ENCODE measurements around the gene IGFL1.
"Not testable (repeated sequence)": the region's sequence is repeated elsewhere in the genome, so short reads cannot be mapped to it uniquely, and the experiment has no call there.

Gene IGFL1

DNA sequence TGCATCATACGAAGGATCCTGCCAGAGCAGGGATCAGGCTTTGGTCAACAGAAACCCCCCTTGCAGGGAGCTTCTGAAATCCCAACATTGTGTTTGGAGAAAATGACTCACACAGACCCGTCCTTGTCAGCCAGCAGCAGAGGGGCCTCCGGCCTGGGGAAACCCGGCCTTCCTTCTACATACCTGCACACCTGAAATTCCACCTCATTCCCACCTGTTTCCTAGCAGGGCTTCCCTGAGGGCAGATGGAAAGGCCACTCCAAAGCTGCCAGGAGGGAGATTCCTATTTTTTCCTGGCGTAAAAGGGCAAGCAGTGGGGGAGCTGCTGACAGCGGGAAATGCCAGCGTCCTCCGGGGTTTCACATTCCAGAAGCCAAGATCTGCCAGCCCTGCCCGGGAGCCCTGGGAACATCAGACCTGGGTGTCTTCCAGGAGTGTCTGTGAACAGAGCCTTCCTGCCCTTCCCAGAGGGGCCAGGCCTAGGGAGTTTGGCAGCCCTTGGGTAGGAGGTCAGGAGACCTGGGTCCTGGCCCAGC lies 3.0 kb upstream of the IGFL1 start:
- H3K27ac ChIP-seq = no peak overlapping the region
- DNase-seq (ENCODE audit: low spot score) = no peak

DNA sequence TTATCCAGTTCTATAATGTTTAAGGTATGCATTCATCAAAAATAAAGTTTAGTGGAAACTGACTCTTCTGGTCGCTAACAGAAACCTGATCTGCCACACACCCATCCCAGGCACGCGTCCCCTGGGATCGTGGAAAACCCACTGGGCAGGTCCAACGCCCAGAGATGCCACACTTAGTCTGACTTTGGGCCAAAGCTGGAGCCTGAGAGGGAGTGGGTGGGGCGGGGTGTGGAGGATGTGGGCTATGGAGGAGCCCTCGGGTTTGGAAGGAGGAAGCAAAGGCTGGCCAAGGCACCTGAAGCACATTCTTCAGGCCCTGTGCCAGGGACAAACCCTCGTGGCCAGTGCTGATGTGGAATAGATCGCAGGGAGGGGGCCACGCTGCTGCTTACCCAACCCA lies 2.5 kb downstream of the IGFL1 start:
- no peak overlapping the region for H3K27ac ChIP-seq
- TF ChIP-seq, protein P1, sequence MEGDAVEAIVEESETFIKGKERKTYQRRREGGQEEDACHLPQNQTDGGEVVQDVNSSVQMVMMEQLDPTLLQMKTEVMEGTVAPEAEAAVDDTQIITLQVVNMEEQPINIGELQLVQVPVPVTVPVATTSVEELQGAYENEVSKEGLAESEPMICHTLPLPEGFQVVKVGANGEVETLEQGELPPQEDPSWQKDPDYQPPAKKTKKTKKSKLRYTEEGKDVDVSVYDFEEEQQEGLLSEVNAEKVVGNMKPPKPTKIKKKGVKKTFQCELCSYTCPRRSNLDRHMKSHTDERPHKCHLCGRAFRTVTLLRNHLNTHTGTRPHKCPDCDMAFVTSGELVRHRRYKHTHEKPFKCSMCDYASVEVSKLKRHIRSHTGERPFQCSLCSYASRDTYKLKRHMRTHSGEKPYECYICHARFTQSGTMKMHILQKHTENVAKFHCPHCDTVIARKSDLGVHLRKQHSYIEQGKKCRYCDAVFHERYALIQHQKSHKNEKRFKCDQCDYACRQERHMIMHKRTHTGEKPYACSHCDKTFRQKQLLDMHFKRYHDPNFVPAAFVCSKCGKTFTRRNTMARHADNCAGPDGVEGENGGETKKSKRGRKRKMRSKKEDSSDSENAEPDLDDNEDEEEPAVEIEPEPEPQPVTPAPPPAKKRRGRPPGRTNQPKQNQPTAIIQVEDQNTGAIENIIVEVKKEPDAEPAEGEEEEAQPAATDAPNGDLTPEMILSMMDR (IDR thresholded peaks at IDR 0.05) = no peak
- no peak overlapping the region for H3K4me3 ChIP-seq
- no peak for DNase-seq (ENCODE audit: low spot score)

More for the DNA sequence above, 3.0 kb upstream of the IGFL1 start:
- H3K4me3 ChIP-seq = no peak overlapping the region
- TF ChIP-seq, protein P1 (IDR thresholded peaks at IDR 0.05) = no peak

DNA sequence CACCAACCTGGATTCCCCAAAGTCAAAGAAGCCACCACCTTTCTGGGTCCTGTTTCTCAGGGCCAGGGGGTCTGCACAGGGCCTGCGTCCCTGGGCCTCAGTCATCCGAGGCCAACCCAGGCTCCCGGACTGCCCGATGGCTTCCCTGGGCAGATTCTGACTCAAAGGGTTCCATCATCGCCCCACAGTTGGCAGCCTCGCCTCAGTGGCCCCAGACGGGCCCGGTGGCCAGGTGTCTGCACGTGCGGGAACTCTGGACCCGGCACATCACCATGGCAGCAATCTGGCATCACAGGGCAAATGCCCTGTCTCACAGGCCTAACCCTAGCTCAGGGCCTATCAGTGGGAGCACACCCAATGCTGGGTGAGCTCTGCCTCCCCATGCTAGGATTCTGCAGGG lies 2.9 kb downstream of the IGFL1 start:
- DNase-seq (ENCODE audit: low spot score) = no peak
- Histone ChIP-seq H3K27ac (no peak overlapping the region), H3K4me3 (no peak overlapping the region)
- TF ChIP-seq, protein P1 (IDR thresholded peaks at IDR 0.05) = no peak

DNA sequence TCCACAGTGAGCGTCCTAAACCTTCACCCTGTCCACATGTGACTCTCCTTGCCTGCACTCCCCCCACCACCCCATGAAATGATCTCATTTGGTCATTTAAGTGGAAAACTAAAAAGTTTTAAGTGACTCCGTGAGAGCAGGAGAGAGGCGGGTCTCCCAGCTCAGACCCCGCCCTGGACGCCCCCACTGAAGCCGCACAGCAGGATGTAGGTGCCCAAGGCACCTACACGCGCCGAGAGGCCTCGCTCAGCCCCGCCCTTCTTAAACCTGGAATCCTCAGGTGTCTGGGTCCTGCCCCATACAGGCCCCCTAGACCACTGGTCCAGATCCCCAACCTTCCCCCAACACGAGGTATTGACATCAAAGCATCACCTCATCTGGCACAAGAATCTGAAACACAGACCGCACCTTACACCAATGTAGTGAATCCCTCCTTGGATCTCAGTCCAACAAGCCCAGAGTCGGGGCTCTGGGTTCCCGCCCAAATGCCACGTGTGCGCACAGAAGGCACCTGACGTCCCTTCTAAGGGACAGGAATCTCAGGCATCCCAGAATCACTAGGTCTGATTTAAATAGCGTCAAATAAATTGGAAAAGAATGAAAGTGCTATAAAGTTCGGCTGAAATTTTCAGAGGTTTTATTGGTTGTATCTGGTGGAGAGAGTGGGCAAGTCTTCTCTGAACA lies 3.5 kb downstream of the IGFL1 start:
- TF ChIP-seq, protein P1 (IDR thresholded peaks at IDR 0.05) = no peak
- Histone ChIP-seq H3K27ac (no peak overlapping the region), H3K4me3 (no peak overlapping the region)
- DNase-seq (ENCODE audit: low spot score) = no peak

DNA sequence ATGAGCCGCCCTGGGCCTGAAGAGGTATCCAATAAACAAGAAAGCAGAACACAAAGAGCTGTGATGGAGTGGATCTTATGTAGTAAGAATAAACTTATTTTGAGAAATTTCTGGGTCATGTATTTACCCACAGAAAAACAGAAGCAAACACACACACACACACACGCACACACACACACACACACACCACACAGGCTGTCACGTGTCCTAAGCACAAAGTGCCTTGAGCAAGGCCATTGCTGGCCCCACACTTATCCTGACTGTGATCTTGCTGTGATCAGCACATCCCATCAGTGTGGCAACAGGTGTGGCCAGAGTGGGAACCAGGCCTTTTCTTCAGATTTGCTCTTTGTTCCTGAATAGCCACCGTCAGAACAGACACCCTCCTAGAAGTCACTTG lies 4.3 kb downstream of the IGFL1 start:
- H3K27ac ChIP-seq; H3K4me3 ChIP-seq; DNase-seq (ENCODE audit: low spot score): not testable (repeated sequence)

DNA sequence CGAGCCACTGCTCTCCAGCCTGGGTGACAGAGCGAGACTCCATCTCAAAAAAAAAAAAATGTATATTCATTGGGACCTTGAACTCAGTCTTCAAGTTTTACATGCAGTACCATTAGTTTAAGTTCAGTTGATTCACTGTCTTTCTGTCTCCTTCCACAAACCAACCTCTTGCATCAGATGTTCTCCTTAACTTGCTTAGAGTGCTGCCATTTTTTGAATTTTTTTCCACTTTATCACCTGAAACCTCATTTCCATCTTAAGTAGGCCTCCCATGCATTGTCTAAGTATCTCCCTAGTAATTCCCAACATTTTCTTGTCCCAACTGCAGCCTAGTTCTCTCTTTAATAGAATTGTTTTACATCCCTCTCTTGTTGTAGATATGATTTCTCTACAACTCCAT lies 8.6 kb downstream of the IGFL1 start:
- DNase-seq (ENCODE audit: low spot score); H3K27ac ChIP-seq; H3K4me3 ChIP-seq: not testable (repeated sequence)

DNA sequence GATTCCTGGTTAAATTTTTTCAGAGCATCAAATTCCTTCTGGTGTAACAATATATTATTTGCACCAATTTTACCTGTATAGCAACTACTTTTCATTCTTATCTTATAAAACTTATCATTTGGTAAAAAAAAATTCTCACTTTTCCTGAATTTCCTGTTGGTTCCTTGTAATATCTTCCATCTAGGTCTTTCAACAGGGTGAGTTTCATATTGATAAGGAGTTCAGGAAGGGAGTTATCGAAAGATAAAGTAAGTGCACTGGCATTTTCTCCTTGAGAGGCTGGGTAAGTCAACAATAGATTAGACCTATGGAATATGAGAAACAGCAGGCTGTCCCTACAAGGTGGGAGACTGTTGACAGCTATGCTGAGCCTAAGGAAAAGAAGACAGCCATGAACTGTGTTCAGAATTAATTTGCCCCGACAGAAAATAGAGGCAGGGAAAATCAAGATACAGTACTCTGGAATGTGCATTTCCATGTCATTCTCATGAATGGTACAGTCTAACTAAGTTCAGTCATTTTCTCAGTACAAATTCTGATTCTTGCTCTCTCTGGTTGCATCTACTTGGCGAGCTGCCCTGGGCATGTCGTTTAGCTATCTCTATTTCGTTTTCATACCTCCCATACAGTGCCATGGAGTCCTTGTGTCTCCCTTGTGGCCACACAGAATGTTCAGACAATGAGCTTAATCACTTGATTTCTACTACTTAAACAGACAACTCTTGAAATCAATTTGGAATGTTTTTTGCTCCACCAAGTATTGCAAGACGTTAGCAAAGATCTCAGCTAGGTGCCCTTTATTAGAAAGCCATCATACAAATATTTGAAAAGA lies 9.9 kb downstream of the IGFL1 start:
- Histone ChIP-seq H3K27ac (no peak overlapping the region), H3K4me3 (no peak overlapping the region)
- no peak for DNase-seq (ENCODE audit: low spot score)
- TF ChIP-seq, protein P1 (IDR thresholded peaks at IDR 0.05) = no peak

DNA sequence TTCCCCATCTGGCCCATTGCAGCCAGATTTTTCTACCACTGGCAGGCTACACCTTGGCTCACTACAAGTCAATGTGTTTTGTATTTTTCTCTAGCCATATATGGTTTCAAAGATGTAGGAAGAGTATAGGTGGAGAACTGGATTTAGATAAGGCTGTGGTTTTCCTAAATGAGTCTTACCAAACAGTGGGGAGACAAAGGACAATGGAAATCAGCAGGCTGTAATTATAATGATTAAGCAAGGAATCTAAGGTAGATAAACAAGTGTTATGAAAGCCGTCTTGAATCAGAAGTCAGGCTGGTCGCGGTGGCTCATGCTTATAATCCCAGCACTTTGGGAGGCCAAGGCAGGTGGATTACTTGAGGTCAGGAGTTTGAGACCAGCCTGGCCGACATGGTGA lies 11.2 kb downstream of the IGFL1 start:
- no peak overlapping the region for H3K27ac ChIP-seq
- TF ChIP-seq, protein P1 (IDR thresholded peaks at IDR 0.05) = no peak

More for the DNA sequence above, 11.2 kb downstream of the IGFL1 start:
- no peak for DNase-seq (ENCODE audit: low spot score)
- H3K4me3 ChIP-seq = no peak overlapping the region
